ENCODE results near the gene RNU5D-1. TPM values are rescaled to one million over a fixed set of nuclear protein-coding genes. Genes with fewer than 3 reads are reported as not detected.

RNU5D-1 gene
- total and polyA plus RNA-seq, 2 donors from 2014 or later = not detected

DNA sequence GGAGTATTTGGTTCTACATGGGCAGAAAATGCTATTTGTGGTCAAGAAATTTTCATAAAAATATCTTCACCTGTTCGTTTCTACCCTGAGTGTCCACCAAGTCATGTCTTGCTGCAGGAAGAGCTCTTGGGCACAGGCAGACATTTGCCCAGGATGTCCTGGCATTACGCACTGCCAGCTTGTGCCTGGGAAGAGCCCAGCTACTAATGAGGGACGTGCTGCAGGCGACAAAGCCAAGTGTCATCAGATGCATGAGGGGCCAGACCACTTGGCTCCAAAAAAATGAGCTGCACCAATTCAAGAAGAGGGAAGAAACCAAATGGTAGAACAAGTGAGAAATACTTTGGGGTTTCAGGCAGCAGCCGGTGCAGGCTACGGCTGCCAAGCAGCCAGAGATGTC is 12.9 kb downstream of the RNU5D-1 start:
- Histone ChIP-seq H3K27me3 (ENCODE audit: control insufficient read depth, insufficient read depth, low read length) (no peaks in the 10 kb centered on the region), H3K9me3 (ENCODE audit: control insufficient read depth in 2 of 3, insufficient read depth in 1 of 3, low read length in 3 of 3) (no peaks in the 10 kb centered on the region), H3K9ac (ENCODE audit: low read length in 3 of 3) (no peak overlapping the region), H3K36me3 (ENCODE audit: control insufficient read depth in 2 of 3, insufficient read depth in 3 of 3, low read length in 3 of 3) (no peaks in the 10 kb centered on the region), H3K4me3 (ENCODE audit: low read length in 3 of 3) (no peak overlapping the region), H3K27ac (ENCODE audit: low read depth in 2 of 2, low read length in 2 of 2) (no peak overlapping the region), H3K4me1 (ENCODE audit: control insufficient read depth in 2 of 3, insufficient read depth in 2 of 3, low read depth in 1 of 3, low read length in 3 of 3) (peaks cover 0 to 3% (median 0%) of the 10 kb centered on the region in 3 donors)
- TF ChIP-seq, protein P1, sequence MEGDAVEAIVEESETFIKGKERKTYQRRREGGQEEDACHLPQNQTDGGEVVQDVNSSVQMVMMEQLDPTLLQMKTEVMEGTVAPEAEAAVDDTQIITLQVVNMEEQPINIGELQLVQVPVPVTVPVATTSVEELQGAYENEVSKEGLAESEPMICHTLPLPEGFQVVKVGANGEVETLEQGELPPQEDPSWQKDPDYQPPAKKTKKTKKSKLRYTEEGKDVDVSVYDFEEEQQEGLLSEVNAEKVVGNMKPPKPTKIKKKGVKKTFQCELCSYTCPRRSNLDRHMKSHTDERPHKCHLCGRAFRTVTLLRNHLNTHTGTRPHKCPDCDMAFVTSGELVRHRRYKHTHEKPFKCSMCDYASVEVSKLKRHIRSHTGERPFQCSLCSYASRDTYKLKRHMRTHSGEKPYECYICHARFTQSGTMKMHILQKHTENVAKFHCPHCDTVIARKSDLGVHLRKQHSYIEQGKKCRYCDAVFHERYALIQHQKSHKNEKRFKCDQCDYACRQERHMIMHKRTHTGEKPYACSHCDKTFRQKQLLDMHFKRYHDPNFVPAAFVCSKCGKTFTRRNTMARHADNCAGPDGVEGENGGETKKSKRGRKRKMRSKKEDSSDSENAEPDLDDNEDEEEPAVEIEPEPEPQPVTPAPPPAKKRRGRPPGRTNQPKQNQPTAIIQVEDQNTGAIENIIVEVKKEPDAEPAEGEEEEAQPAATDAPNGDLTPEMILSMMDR (IDR thresholded peaks at IDR 0.05; ENCODE audit: borderline replicate concordance, extremely low read depth, insufficient read depth) = no peak
- DNase-seq = no peak
- intact Hi-C loops (cut with DNase I) = no loop called here
- no peak for FAIRE-seq

DNA sequence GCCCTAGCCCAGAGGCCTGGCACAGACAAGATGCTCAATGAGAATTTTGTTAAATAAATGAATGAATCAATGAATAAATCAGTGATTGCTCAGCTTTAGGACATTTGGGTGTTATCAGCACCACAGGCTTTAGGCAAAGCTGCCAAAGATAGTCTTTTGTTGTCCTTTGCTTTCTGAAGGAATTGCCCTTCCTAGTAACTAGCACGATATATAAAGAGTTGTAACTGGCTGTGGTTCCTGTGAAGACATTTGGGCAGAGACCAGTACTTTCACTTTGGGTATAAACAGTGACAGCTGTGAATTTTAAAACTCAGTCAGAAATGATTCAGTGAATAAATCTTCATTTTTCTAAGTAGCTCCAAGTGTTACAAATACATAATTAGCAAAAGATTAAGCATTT is 13.3 kb downstream of the RNU5D-1 start:
- Histone ChIP-seq H3K27ac (ENCODE audit: low read depth in 2 of 2, low read length in 2 of 2) (no peak overlapping the region), H3K9me3 (ENCODE audit: control insufficient read depth in 2 of 3, insufficient read depth in 1 of 3, low read length in 3 of 3) (no peaks in the 10 kb centered on the region), H3K27me3 (ENCODE audit: control insufficient read depth, insufficient read depth, low read length) (no peaks in the 10 kb centered on the region), H3K4me3 (ENCODE audit: low read length in 3 of 3) (no peak overlapping the region), H3K4me1 (ENCODE audit: control insufficient read depth in 2 of 3, insufficient read depth in 2 of 3, low read depth in 1 of 3, low read length in 3 of 3) (peaks cover 0 to 3% (median 0%) of the 10 kb centered on the region in 3 donors), H3K36me3 (ENCODE audit: control insufficient read depth in 2 of 3, insufficient read depth in 3 of 3, low read length in 3 of 3) (no peaks in the 10 kb centered on the region), H3K9ac (ENCODE audit: low read length in 3 of 3) (no peak overlapping the region)
- TF ChIP-seq, protein P1 (IDR thresholded peaks at IDR 0.05; ENCODE audit: borderline replicate concordance, extremely low read depth, insufficient read depth) = no peak
- intact Hi-C loops (cut with DNase I) = no loop called here
- DNase-seq (no peak), FAIRE-seq (no peak)

DNA sequence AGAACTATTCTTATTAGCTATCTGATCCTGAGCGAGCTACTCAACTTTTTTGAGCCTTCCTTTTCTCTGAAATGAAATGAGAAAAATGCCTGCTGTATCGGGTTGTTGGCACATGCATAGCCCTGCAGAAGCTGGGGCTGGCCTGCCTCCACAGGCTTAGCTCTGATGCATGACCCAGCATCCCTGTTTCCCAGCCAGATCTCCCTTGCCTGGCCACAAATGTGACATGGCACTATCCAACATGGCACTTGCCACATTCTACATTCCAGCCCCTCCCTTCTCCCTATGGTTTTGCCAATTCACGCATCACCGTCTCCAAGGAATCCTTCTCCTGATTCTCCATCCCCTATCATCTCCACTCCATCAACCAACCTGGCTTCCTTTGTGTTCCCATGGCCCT is 13.8 kb downstream of the RNU5D-1 start:
- Histone ChIP-seq H3K27ac (ENCODE audit: low read depth in 2 of 2, low read length in 2 of 2) (no peak overlapping the region), H3K4me1 (ENCODE audit: control insufficient read depth in 2 of 3, insufficient read depth in 2 of 3, low read depth in 1 of 3, low read length in 3 of 3) (peaks cover 0 to 3% (median 0%) of the 10 kb centered on the region in 3 donors), H3K9ac (ENCODE audit: low read length in 3 of 3) (no peak overlapping the region), H3K27me3 (ENCODE audit: control insufficient read depth, insufficient read depth, low read length) (no peaks in the 10 kb centered on the region), H3K36me3 (ENCODE audit: control insufficient read depth in 2 of 3, insufficient read depth in 3 of 3, low read length in 3 of 3) (no peaks in the 10 kb centered on the region), H3K9me3 (ENCODE audit: control insufficient read depth in 2 of 3, insufficient read depth in 1 of 3, low read length in 3 of 3) (no peaks in the 10 kb centered on the region), H3K4me3 (ENCODE audit: low read length in 3 of 3) (no peak overlapping the region)
- TF ChIP-seq, protein P1 (IDR thresholded peaks at IDR 0.05; ENCODE audit: borderline replicate concordance, extremely low read depth, insufficient read depth) = no peak
- FAIRE-seq = no peak
- no peak for DNase-seq
- intact Hi-C loops (cut with DNase I) = no loop called here

DNA sequence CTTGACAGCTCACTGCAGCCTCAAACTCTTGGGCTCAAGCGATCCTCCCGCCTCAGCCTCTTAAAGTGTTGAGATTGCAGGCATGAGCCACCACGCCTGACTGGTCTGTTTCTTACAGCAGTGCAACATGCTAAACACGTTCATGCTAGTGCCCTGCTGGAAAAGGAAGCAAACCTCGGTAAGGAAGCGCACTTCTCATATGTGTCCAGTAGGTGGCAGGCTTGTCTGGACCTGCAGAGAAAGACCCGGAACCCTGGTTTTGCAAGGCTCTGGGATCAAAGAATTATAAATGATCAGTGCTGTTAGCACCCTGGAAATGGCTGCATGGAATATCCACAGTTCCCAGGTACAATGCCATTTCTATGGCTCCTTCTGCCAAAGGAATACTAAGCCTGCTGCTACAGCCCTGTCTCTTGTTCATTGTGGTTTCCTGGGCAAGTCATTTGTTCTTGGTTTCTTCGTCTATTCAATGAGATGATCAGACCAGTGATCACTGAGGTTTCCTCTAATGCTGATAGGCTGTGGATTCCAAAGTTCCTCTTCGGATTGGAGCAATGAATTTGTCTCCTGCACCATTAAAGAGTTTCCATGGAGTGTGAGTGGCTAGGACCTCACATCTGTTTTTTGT is 15.9 kb downstream of the RNU5D-1 start:
- intact Hi-C loops (cut with DNase I) = no loop called here
- DNase-seq (peak in 4 of 5 donors; percentile 75 to 87 (median 82)), FAIRE-seq (no peak)
- TF ChIP-seq, protein P1 (IDR thresholded peaks at IDR 0.05; ENCODE audit: borderline replicate concordance, extremely low read depth, insufficient read depth) = peak; percentile 87
- no peak overlapping the region for H3K27ac ChIP-seq (ENCODE audit: low read depth in 2 of 2, low read length in 2 of 2)
- H3K9ac ChIP-seq (ENCODE audit: low read length in 3 of 3) = no peak overlapping the region
- H3K27me3 ChIP-seq (ENCODE audit: control insufficient read depth, insufficient read depth, low read length) = no peaks in the 10 kb centered on the region
- H3K4me1 ChIP-seq (ENCODE audit: control insufficient read depth in 2 of 3, insufficient read depth in 2 of 3, low read depth in 1 of 3, low read length in 3 of 3) = peaks cover 0 to 3% (median 0%) of the 10 kb centered on the region in 3 donors
- H3K9me3 ChIP-seq (ENCODE audit: control insufficient read depth in 2 of 3, insufficient read depth in 1 of 3, low read length in 3 of 3) = no peaks in the 10 kb centered on the region
- H3K4me3 ChIP-seq (ENCODE audit: low read length in 3 of 3) = no peak overlapping the region
- no peaks in the 10 kb centered on the region for H3K36me3 ChIP-seq (ENCODE audit: control insufficient read depth in 2 of 3, insufficient read depth in 3 of 3, low read length in 3 of 3)

Data from kidney (tissue), 14 donors.